Measurements from ENCODE around the gene MRAS. TPM values are rescaled to one million over a fixed set of nuclear protein-coding genes. Genes with fewer than 3 reads are reported as not detected.
"Not testable (repeated sequence)": the region's sequence is repeated elsewhere in the genome, so short reads cannot be mapped to it uniquely, and the experiment has no call there.

Gene MRAS
- polyA plus RNA-seq, 1 donor from 2014 or later = 52.8 TPM

- no peak overlapping the region for H3K4me3 ChIP-seq (ENCODE audit: low read length)
- H3K9me3 ChIP-seq (ENCODE audit: low read length) = no peaks in the 10 kb centered on the region
Observed at GRCh38 chr3:138452436-138452835, 104.1 kb downstream of the MRAS start.

GRCh38 chr3:138453940-138454339 is 105.6 kb downstream of the MRAS start:
- not testable (repeated sequence) for H3K36me3 ChIP-seq (ENCODE audit: insufficient read depth, low read length)

More at GRCh38 chr3:138452436-138452835, 104.1 kb downstream of the MRAS start:
- H2AFZ ChIP-seq (ENCODE audit: low read depth, low read length) = no peak overlapping the region
- H3K27me3 ChIP-seq (ENCODE audit: insufficient read depth, low read depth, low read length) = no peaks in the 10 kb centered on the region
- no peaks in the 10 kb centered on the region for H3K79me2 ChIP-seq (replicated peaks; ENCODE audit: insufficient read depth, low read length)
- H3K36me3 ChIP-seq (ENCODE audit: insufficient read depth, low read length) = no peaks in the 10 kb centered on the region
- TF ChIP-seq POLR2AphosphoS5 (IDR thresholded peaks at IDR 0.05) (no peak), CTCF (IDR thresholded peaks at IDR 0.05; ENCODE audit: poor library complexity, severe bottlenecking) (no peak), SMC3 (conservative IDR thresholded peaks at IDR 0.05; ENCODE audit: poor library complexity) (no peak), EZH2 (IDR thresholded peaks at IDR 0.05; ENCODE audit: borderline replicate concordance, insufficient read depth, low read length, poor library complexity, severe bottlenecking) (no peak), MXI1 (conservative IDR thresholded peaks at IDR 0.05; ENCODE audit: poor library complexity, severe bottlenecking) (no peak), TAF1 (IDR thresholded peaks at IDR 0.05; ENCODE audit: low read depth) (no peak), EP300 (conservative IDR thresholded peaks at IDR 0.05; ENCODE audit: poor library complexity, severe bottlenecking) (no peak), REST (IDR thresholded peaks at IDR 0.05; ENCODE audit: borderline replicate concordance) (no peak), RAD21 (conservative IDR thresholded peaks at IDR 0.05) (no peak)
- H3K9me2 ChIP-seq (ENCODE audit: insufficient read depth, low read length) = no peaks in the 10 kb centered on the region
- H3K9ac ChIP-seq (ENCODE audit: low read length) = no peak overlapping the region
- no peaks in the 10 kb centered on the region for H3F3A ChIP-seq (ENCODE audit: insufficient read depth, low read length, poor library complexity, severe bottlenecking)
- no peak overlapping the region for H3K27ac ChIP-seq (ENCODE audit: low read length)
- H3K4me2 ChIP-seq (ENCODE audit: low read length) = no peak overlapping the region
- H4K20me1 ChIP-seq (ENCODE audit: insufficient read depth) = no peaks in the 10 kb centered on the region

More at GRCh38 chr3:138453940-138454339, 105.6 kb downstream of the MRAS start:
- H3K27ac ChIP-seq (ENCODE audit: low read length); H3K9me3 ChIP-seq (ENCODE audit: low read length); H3K9ac ChIP-seq (ENCODE audit: low read length); H4K20me1 ChIP-seq (ENCODE audit: insufficient read depth); H3K27me3 ChIP-seq (ENCODE audit: insufficient read depth, low read depth, low read length); H3K9me2 ChIP-seq (ENCODE audit: insufficient read depth, low read length); H3K4me2 ChIP-seq (ENCODE audit: low read length); H3F3A ChIP-seq (ENCODE audit: insufficient read depth, low read length, poor library complexity, severe bottlenecking); H3K79me2 ChIP-seq (replicated peaks; ENCODE audit: insufficient read depth, low read length); H2AFZ ChIP-seq (ENCODE audit: low read depth, low read length); H3K4me3 ChIP-seq (ENCODE audit: low read length): not testable (repeated sequence)

Other genes with a start within 250 kb of the MRAS start
- gene DZIP1L, start 233.0 kb upstream of the MRAS start, polyA plus RNA-seq = 1.7 and 2.7 TPM in 2 replicates
- not detected in 2 replicates for gene A4GNT, start 216.2 kb upstream of the MRAS start, polyA plus RNA-seq
- 32.4 and 35.4 TPM in 2 replicates for gene DBR1, start 173.7 kb upstream of the MRAS start, polyA plus RNA-seq
- 85.6 and 90.6 TPM in 2 replicates for gene ARMC8, start 161.3 kb upstream of the MRAS start, polyA plus RNA-seq
- 17.4 and 40.3 TPM in 2 replicates for gene NME9, start 18.7 kb upstream of the MRAS start, polyA plus RNA-seq
- 0.33 and 0.80 TPM in 2 replicates for gene ESYT3, start 86.0 kb downstream of the MRAS start, polyA plus RNA-seq
- 25.0 and 29.4 TPM in 2 replicates for gene CEP70, start 245.7 kb downstream of the MRAS start, polyA plus RNA-seq